Lower leg skin (tissue), 3 donors: Measurements from ENCODE around the gene PHC3.

ENCODE experiments used
- CTCF ChIP-seq, 3 donors: fragments of 450-650 bp; IDR thresholded peaks; one replicate each; pipeline ENCODE4 v1.5.1; 2016; ENCODE audit warnings: antibody characterized with exemption in 3 of 3, mild to moderate bottlenecking in 3 of 3, moderate library complexity in 2 of 3
- POLR2A ChIP-seq, 2 donors: fragments of 450-650 bp; IDR thresholded peaks; one replicate each; pipeline ENCODE4 v1.6.1; 2016 to 2017; ENCODE audit warnings: antibody characterized with exemption in 2 of 2, mild to moderate bottlenecking in 1 of 2, moderate library complexity in 1 of 2

- TF ChIP-seq CTCF (IDR thresholded peaks at IDR 0.05) (no peak), POLR2A (IDR thresholded peaks at IDR 0.05) (no peak)
Observed at GRCh38 chr3:170107941-170108340, 73.6 kb downstream of the PHC3 start.
